HCT116 (cell line): ENCODE data around the gene DLX4. TPM values are rescaled to one million over a fixed set of nuclear protein-coding genes. Genes with fewer than 3 reads are reported as not detected.

Source experiments
- ATAC-seq: fragments of 200-7000 bp; cut with Tn5 transposase; 2 replicates; pipeline ENCODE4 v1.9.1; 2020; ENCODE audit warnings: mild to moderate bottlenecking, moderate library complexity
- BruUV-seq: library from RNA; stranded (reverse); fragments of 400-500 nt; replicated peaks from 2 replicates; lab custom pipeline; 2021; lab: Mats Ljungman, UMichigan
- CTCF ChIA-PET: fragments of 300-600 bp; sonication (Branson Sonifier 250); formaldehyde crosslinking; loops from one replicate; lab custom pipeline; 2021; ENCODE audit warnings: antibody characterized with exemption; lab: Charles Lee
- POLR2A ChIA-PET: fragments of 300-600, 350-600 bp; sonication (Branson Sonifier 250); formaldehyde crosslinking; loops from one replicate; lab custom pipeline; 2021; ENCODE audit warnings: antibody characterized with exemption; lab: Charles Lee
- RAD21 ChIA-PET, 2 experiments: fragments of 300-600 bp; sonication (Branson Sonifier 250); formaldehyde crosslinking; loops; one replicate each; lab custom pipeline; 2023; ENCODE audit warnings: low total read pairs in 2 of 2; ENCODE audit not compliant: uncharacterized antibody in 2 of 2, unreplicated experiment in 2 of 2, low non-redundant PET in 1 of 2; lab: Charles Lee
- DNase-seq: peaks from one replicate; pipeline ENCODE4 v3.0.0-alpha.2; 2010; ENCODE audit warnings: low read depth, low spot score
- H2AFZ ChIP-seq: fragments of 200-600 bp; shearing (Covaris generic), sonication (generic); 2 replicates; pipeline ENCODE4 v1.6.1; 2017; ENCODE audit warnings: low read depth, mixed run types, mixed read lengths, antibody characterized with exemption, low read length; ENCODE audit not compliant: poor library complexity, severe bottlenecking
- H3K27ac ChIP-seq: 2 replicates; pipeline ENCODE4 v1.5.1; 2012; ENCODE audit warnings: low read depth, low read length
- H3K27me3 ChIP-seq: fragments of 200-600 bp; sonication (generic); 2 replicates; pipeline ENCODE4 v1.6.1; 2016; ENCODE audit warnings: mixed run types, low read length, mixed read lengths; ENCODE audit not compliant: insufficient read depth
- H3K36me3 ChIP-seq, 2 experiments: fragments of 200-500 bp in 1 of 2; fragments of 200-600 bp in 1 of 2; sonication (Bioruptor generic) in 1 of 2; sonication (generic) in 1 of 2; 2 replicates each; pipeline versions ENCODE4 v1.5.1 to v1.6.1; 2014 to 2016; ENCODE audit warnings: low read length in 2 of 2, inconsistent platforms in 1 of 2, mixed read lengths in 1 of 2, mixed run types in 1 of 2; ENCODE audit not compliant: insufficient read depth in 2 of 2, control insufficient read depth in 1 of 2
- H3K4me1 ChIP-seq, 2 experiments: fragments of 200-600 bp in 1 of 2; sonication (generic) in 1 of 2; 2 replicates each; pipeline versions ENCODE4 v1.5.1 to v1.6.1; 2012 to 2017; ENCODE audit warnings: low read length in 2 of 2, inconsistent platforms in 1 of 2, mild to moderate bottlenecking in 1 of 2, mixed read lengths in 1 of 2, mixed run types in 1 of 2, moderate library complexity in 1 of 2; ENCODE audit not compliant: insufficient read depth in 2 of 2, control insufficient read depth in 1 of 2
- H3K4me2 ChIP-seq: fragments of 200-600 bp; sonication (generic); 2 replicates; pipeline ENCODE4 v1.6.1; 2017; ENCODE audit warnings: mixed run types, low read length, mixed read lengths
- H3K4me3 ChIP-seq, 2 experiments: fragments of 200-600 bp in 1 of 2; sonication (generic) in 1 of 2; replicated peaks in 1 of 2; 2 replicates each; pipeline ENCODE4 v1.5.1; 2011 to 2016; ENCODE audit warnings: low read length in 2 of 2, control low read depth in 1 of 2, low read depth in 1 of 2, mild to moderate bottlenecking in 1 of 2, mixed read lengths in 1 of 2, mixed run types in 1 of 2
- H3K79me2 ChIP-seq: fragments of 200-600 bp; sonication (generic); 2 replicates; pipeline ENCODE4 v1.6.1; 2017; ENCODE audit warnings: mild to moderate bottlenecking, mixed run types, low read length, moderate library complexity, mixed read lengths; ENCODE audit not compliant: insufficient read depth
- H3K9ac ChIP-seq: fragments of 200-600 bp; sonication (generic); 2 replicates; pipeline ENCODE4 v1.6.1; 2016; ENCODE audit warnings: low read length, mixed read lengths
- H3K9me2 ChIP-seq: fragments of 200-600 bp; sonication (generic), shearing (Covaris generic); 2 replicates; pipeline ENCODE4 v1.6.1; 2017; ENCODE audit warnings: mixed run types, mild to moderate bottlenecking, moderate library complexity; ENCODE audit not compliant: insufficient read depth
- H3K9me3 ChIP-seq, 2 experiments: fragments of 200-500 bp in 1 of 2; fragments of 200-600 bp in 1 of 2; sonication (Bioruptor generic) in 1 of 2; sonication (generic) in 1 of 2; 2 replicates each; pipeline ENCODE4 v1.6.1; 2014 to 2017; ENCODE audit warnings: low read length in 2 of 2, mixed read lengths in 2 of 2, inconsistent platforms in 1 of 2, low read depth in 1 of 2, mild to moderate bottlenecking in 1 of 2, mixed run types in 1 of 2, moderate library complexity in 1 of 2; ENCODE audit not compliant: control insufficient read depth in 1 of 2, insufficient read depth in 1 of 2
- H4K20me1 ChIP-seq: fragments of 200-600 bp; sonication (generic), shearing (Covaris generic); 2 replicates; pipeline ENCODE4 v1.6.1; 2017; ENCODE audit warnings: mixed run types, mild to moderate bottlenecking, moderate library complexity; ENCODE audit not compliant: insufficient read depth
- ATF3 ChIP-seq: IDR thresholded peaks from 2 replicates; pipeline ENCODE4 v1.6.1; 2012
- CBX3 ChIP-seq: IDR thresholded peaks from 2 replicates; pipeline ENCODE4 v1.6.1; 2012; ENCODE audit warnings: low read depth
- CEBPB ChIP-seq: IDR thresholded peaks from 2 replicates; pipeline ENCODE4 v1.6.1; 2012; ENCODE audit warnings: low read depth
- CTCF ChIP-seq, 3 experiments: fragments of 200-600 bp in 1 of 3; sonication (generic) in 1 of 3; IDR thresholded peaks in 2 of 3; conservative IDR thresholded peaks in 1 of 3; 2 replicates each; pipeline ENCODE4 v1.5.1; 2012 to 2017; ENCODE audit warnings: low read depth in 2 of 3, low read length in 2 of 3, antibody characterized with exemption in 1 of 3, borderline replicate concordance in 1 of 3, control low read depth in 1 of 3, mild to moderate bottlenecking in 1 of 3, mixed read lengths in 1 of 3, mixed run types in 1 of 3, moderate library complexity in 1 of 3; ENCODE audit not compliant: insufficient read depth in 1 of 3
- ELF1 ChIP-seq: IDR thresholded peaks from 2 replicates; pipeline ENCODE4 v1.6.1; 2012; ENCODE audit warnings: low read depth, borderline replicate concordance
- EZH2 ChIP-seq: fragments of 200-600 bp; sonication (generic); IDR thresholded peaks from 2 replicates; pipeline ENCODE4 v1.6.1; 2017; ENCODE audit warnings: antibody characterized with exemption, mixed run types
- EZH2phosphoT487 ChIP-seq: fragments of 200-600 bp; IDR thresholded peaks from 2 replicates; pipeline ENCODE4 v1.6.1; 2018; ENCODE audit warnings: antibody characterized with exemption, borderline replicate concordance
- JUND ChIP-seq: IDR thresholded peaks from 2 replicates; pipeline ENCODE4 v1.6.1; 2012
- MAX ChIP-seq: IDR thresholded peaks from 2 replicates; pipeline ENCODE4 v1.6.1; 2012
- POLR2A ChIP-seq: IDR thresholded peaks from 2 replicates; pipeline ENCODE4 v1.7.0; 2011; ENCODE audit warnings: borderline replicate concordance; ENCODE audit not compliant: insufficient read depth, insufficient read length; ENCODE audit errors: extremely low read depth
- POLR2AphosphoS5 ChIP-seq: IDR thresholded peaks from 2 replicates; pipeline ENCODE4 v1.6.1; 2011; ENCODE audit warnings: mild to moderate bottlenecking, low read depth, low read length, moderate library complexity
- SP1 ChIP-seq: IDR thresholded peaks from 2 replicates; pipeline ENCODE4 v1.6.1; 2012; ENCODE audit warnings: low read depth
- SRF ChIP-seq: IDR thresholded peaks from 2 replicates; pipeline ENCODE4 v1.6.1; 2012; ENCODE audit warnings: low read depth
- TCF7L2 ChIP-seq: IDR thresholded peaks from 2 replicates; pipeline ENCODE4 v1.7.0; 2011; ENCODE audit warnings: borderline replicate concordance, inconsistent platforms; ENCODE audit not compliant: insufficient read depth, insufficient read length; ENCODE audit errors: extremely low read depth
- ZFX ChIP-seq: fragments of 450-650 bp; IDR thresholded peaks from 2 replicates; pipeline ENCODE4 v1.6.1; 2017
- intact Hi-C: fragments of 100-400 bp; cut with micrococcal nuclease; formaldehyde crosslinking; loops from 2 replicates; pipeline ENCODE4 v1.10.0; 2022
- total RNA-seq: library from RNA; stranded (reverse); gene quantifications from one replicate; pipeline ENCODE4 v1.2.1, GENCODE V29; 2021; ENCODE audit not compliant: unreplicated experiment

DLX4 gene
- total RNA-seq, 1 experiment from 2014 or later, result 14.0 TPM

GRCh38 chr17:49946208-49946607 lies 22.8 kb upstream of the DLX4 start:
- TF ChIP-seq ATF3 (no peak), POLR2A (no peak), SP1 (no peak), CEBPB (no peak), JUND (no peak), CBX3 (no peak), CTCF (IDR thresholded peaks at IDR 0.05 in 2 of 3, conservative IDR thresholded peaks at IDR 0.05 in 1 of 3; ENCODE audit: borderline replicate concordance in 1 of 3, insufficient read depth in 1 of 3, low read depth in 2 of 3, low read length in 2 of 3) (no peak), POLR2AphosphoS5 (no peak), EZH2phosphoT487 (no peak), MAX (no peak), EZH2 (no peak), TCF7L2 (no peak), SRF (no peak), ELF1 (no peak), ZFX (no peak)
- intact Hi-C loops, result no loop called here

More at GRCh38 chr17:49946208-49946607, 22.8 kb upstream of the DLX4 start:
- no peak overlapping the region for H3K4me2 ChIP-seq
- H3K27me3 ChIP-seq, result peaks cover 10% of the 10 kb centered on the region
- ATAC-seq (no peak), DNase-seq (no peak)
- RAD21 ChIA-PET, result no interaction called here
- no peaks in the 10 kb centered on the region for H3K36me3 ChIP-seq
- H3K9ac ChIP-seq, result no peak overlapping the region
- no peaks in the 10 kb centered on the region for H3K9me2 ChIP-seq
- CTCF ChIA-PET, result no interaction called here
- no peak overlapping the region for H2AFZ ChIP-seq
- no peaks in the 10 kb centered on the region for H3K79me2 ChIP-seq
- no peak overlapping the region for H3K4me3 ChIP-seq
- peaks cover 0 to 4% of the 10 kb centered on the region in 2 experiments; a peak in 1 of 4 replicates for H3K4me1 ChIP-seq
- POLR2A ChIA-PET, result no interaction called here
- no peaks in the 10 kb centered on the region for H3K9me3 ChIP-seq
- no peaks in the 10 kb centered on the region for H4K20me1 ChIP-seq
- H3K27ac ChIP-seq, result no peak overlapping the region
- no TSS peak for BruUV-seq
